HG03439 (cell line): ENCODE data around the gene PDE2A.

ENCODE experiments used
- ATAC-seq: cut with Tn5 transposase; IDR thresholded peaks from one replicate; pipeline ENCODE4 v1.9.1; 2021; ENCODE audit warnings: mild to moderate bottlenecking, moderate library complexity; ENCODE audit not compliant: unreplicated experiment

PDE2A gene

GRCh38 chr11:72673943-72674828 lies at the start of gene PDE2A:
TSS of gene PDE2A (minus strand) at chr11:72674422. CDS start at chr11:72674207, 215 bp downstream.
- no peak for ATAC-seq

GRCh38 chr11:72723508-72723907 lies 49.3 kb upstream of the PDE2A start:
- ATAC-seq: no peak

GRCh38 chr11:72722050-72722748 lies 48.0 kb upstream of the PDE2A start:
- peak; percentile 52 for ATAC-seq

GRCh38 chr11:72721689-72722049 lies 47.4 kb upstream of the PDE2A start:
- ATAC-seq: no peak

- ATAC-seq: no peak
Observed at GRCh38 chr11:72721276-72721675, 47.1 kb upstream of the PDE2A start.

- ATAC-seq: no peak
Observed at GRCh38 chr11:72720784-72721183, 46.6 kb upstream of the PDE2A start.

- no peak for ATAC-seq
Observed at GRCh38 chr11:72720047-72720446, 45.8 kb upstream of the PDE2A start.

- ATAC-seq: no peak
Observed at GRCh38 chr11:72719551-72719950, 45.3 kb upstream of the PDE2A start.

- no peak for ATAC-seq
Observed at GRCh38 chr11:72719144-72719543, 44.9 kb upstream of the PDE2A start.

GRCh38 chr11:72718101-72718501 lies 43.9 kb upstream of the PDE2A start:
- no peak for ATAC-seq

GRCh38 chr11:72716788-72717435 lies 42.7 kb upstream of the PDE2A start:
- ATAC-seq: no peak

- ATAC-seq: no peak
Observed at GRCh38 chr11:72716290-72716689, 42.1 kb upstream of the PDE2A start.

GRCh38 chr11:72712841-72713240 lies 38.6 kb upstream of the PDE2A start:
- no peak for ATAC-seq

- no peak for ATAC-seq
Observed at GRCh38 chr11:72712168-72712751, 38.0 kb upstream of the PDE2A start.

GRCh38 chr11:72711141-72711540 lies 36.9 kb upstream of the PDE2A start:
- no peak for ATAC-seq

GRCh38 chr11:72710278-72710677 lies 36.1 kb upstream of the PDE2A start:
- ATAC-seq: no peak

GRCh38 chr11:72709478-72710238 lies 35.4 kb upstream of the PDE2A start:
- ATAC-seq: no peak

- ATAC-seq: no peak
Observed at GRCh38 chr11:72707032-72707431, 32.8 kb upstream of the PDE2A start.

GRCh38 chr11:72706579-72706978 lies 32.4 kb upstream of the PDE2A start:
- ATAC-seq: no peak
